ENCODE results near the gene PRDX5. TPM values are rescaled to one million over a fixed set of nuclear protein-coding genes. Genes with fewer than 3 reads are reported as not detected.

PRDX5 gene
- total and polyA plus RNA-seq, 3 donors from 2014 or later = 189 to 287 (median 271) TPM

- Histone ChIP-seq H3K4me3 (no peak overlapping the region), H3K4me1 (peaks cover 12% of the 10 kb centered on the region), H3K9me3 (no peaks in the 10 kb centered on the region), H3K36me3 (ENCODE audit: low read depth, missing control alignments) (no peaks in the 10 kb centered on the region), H3K27me3 (no peaks in the 10 kb centered on the region), H3K27ac (no peak overlapping the region)
- intact Hi-C loops (cut with DNase I; ENCODE audit: low total_unique reads) = no loop called here
- TF ChIP-seq CTCF (IDR thresholded peaks at IDR 0.05) (no peak), POLR2A (IDR thresholded peaks at IDR 0.05) (no peak)
- 40 to 69% methylated on average over 1 to 21 of the region's 21 CpGs for WGBS, 2 donors
- DNase-seq = no peak
These were observed 23.5 kb downstream of the PRDX5 start for GRCh38 chr11:64341429-64341828.

GRCh38 chr11:64341851-64342791 lies 24.2 kb downstream of the PRDX5 start:
- TF ChIP-seq POLR2A (IDR thresholded peaks at IDR 0.05) = no peak
- TF ChIP-seq CTCF (IDR thresholded peaks at IDR 0.05) = peak in 2 of 3 experiments; percentile 25 to 34
- no peaks in the 10 kb centered on the region for H3K27me3 ChIP-seq
- H3K27ac ChIP-seq = peak overlapping the region; percentile 19 to 68
- DNase-seq = peak; percentile 86
- H3K36me3 ChIP-seq (ENCODE audit: low read depth, missing control alignments) = no peaks in the 10 kb centered on the region
- intact Hi-C loops (cut with DNase I; ENCODE audit: low total_unique reads) = no loop called here
- peak overlapping the region; percentile 13 to 53 for H3K4me3 ChIP-seq
- no peaks in the 10 kb centered on the region for H3K9me3 ChIP-seq
- peaks cover 12% of the 10 kb centered on the region for H3K4me1 ChIP-seq
- WGBS, 2 donors = 16% methylated on average over 22 to 55 of the region's 55 CpGs

GRCh38 chr11:64342869-64343745 lies 25.2 kb downstream of the PRDX5 start:
- peak; percentile 43 for DNase-seq
- Histone ChIP-seq H3K27me3 (no peaks in the 10 kb centered on the region), H3K9me3 (no peaks in the 10 kb centered on the region), H3K4me1 (peaks cover 12% of the 10 kb centered on the region), H3K4me3 (peak overlapping the region; percentile 13 to 53), H3K27ac (no peak overlapping the region), H3K36me3 (ENCODE audit: low read depth, missing control alignments) (no peaks in the 10 kb centered on the region)
- WGBS, 2 donors = 10 to 66% methylated on average over 6 to 29 of the region's 29 CpGs
- TF ChIP-seq CTCF (IDR thresholded peaks at IDR 0.05) (no peak), POLR2A (IDR thresholded peaks at IDR 0.05) (no peak)
- intact Hi-C loops (cut with DNase I; ENCODE audit: low total_unique reads) = no loop called here

- Histone ChIP-seq H3K27me3 (no peaks in the 10 kb centered on the region), H3K27ac (no peak overlapping the region), H3K9me3 (no peaks in the 10 kb centered on the region), H3K36me3 (ENCODE audit: low read depth, missing control alignments) (no peaks in the 10 kb centered on the region), H3K4me3 (no peak overlapping the region), H3K4me1 (peaks cover 12% of the 10 kb centered on the region)
- DNase-seq = no peak
- TF ChIP-seq CTCF (IDR thresholded peaks at IDR 0.05) (peak in 1 of 3 experiments; percentile 8), POLR2A (IDR thresholded peaks at IDR 0.05) (no peak)
- intact Hi-C loops (cut with DNase I; ENCODE audit: low total_unique reads) = no loop called here
- 82 to 100% methylated on average over 2 to 18 of the region's 18 CpGs for WGBS, 2 donors
These were observed 26.0 kb downstream of the PRDX5 start for GRCh38 chr11:64343767-64344559.

All from testis (tissue), 3 donors.